Stimulated activated CD8-positive, alpha-beta memory T cell treated with anti-CD3 and anti-CD28 coated beads, Interleukin-15, amount 100 ng/mL, for 24 hours (primary cell): ENCODE data around the gene OCRL.
"Not testable (repeated sequence)": the region's sequence is repeated elsewhere in the genome, so short reads cannot be mapped to it uniquely, and the experiment has no call there.

Experiments used
- DNase-seq: peaks from one replicate; pipeline ENCODE4 v3.0.0-alpha.2; 2020; ENCODE audit warnings: low read depth

The OCRL gene

DNA sequence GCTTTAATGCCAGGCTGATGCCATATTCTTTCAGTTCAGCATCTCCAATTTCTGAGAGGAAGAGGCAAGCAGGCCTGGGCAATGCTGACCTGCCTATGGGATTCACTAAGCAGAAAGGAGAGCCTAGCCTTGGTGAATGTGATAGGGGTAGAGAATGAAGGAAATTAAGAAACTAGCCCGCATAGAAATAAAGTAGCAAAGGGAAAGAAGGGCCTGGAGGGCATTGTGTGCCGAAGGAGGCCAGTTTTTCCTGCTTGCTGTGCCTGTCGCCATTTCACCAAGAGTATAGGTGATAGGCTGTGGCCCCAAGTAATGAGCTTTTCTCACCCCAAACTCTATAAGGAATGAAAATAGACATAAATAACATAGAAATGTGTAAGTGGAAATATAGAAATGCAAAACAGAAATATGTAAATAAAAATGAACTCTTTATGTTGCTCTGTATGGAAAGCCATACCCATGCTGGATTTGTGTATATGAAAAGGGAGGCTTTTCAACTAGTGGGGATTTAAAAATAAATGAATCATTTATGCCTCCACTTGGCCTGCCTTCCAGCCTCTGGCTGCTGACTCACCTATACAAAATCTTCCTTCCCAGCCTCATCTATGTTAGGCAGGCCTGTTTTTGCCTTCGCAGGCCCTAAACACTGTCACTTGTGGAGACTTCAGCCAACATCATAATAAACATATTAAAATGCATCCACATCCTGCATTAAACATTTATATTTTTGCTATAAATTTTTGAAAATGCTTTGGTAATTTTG is 5.1 kb upstream of the OCRL start:
- no peak for DNase-seq

DNA sequence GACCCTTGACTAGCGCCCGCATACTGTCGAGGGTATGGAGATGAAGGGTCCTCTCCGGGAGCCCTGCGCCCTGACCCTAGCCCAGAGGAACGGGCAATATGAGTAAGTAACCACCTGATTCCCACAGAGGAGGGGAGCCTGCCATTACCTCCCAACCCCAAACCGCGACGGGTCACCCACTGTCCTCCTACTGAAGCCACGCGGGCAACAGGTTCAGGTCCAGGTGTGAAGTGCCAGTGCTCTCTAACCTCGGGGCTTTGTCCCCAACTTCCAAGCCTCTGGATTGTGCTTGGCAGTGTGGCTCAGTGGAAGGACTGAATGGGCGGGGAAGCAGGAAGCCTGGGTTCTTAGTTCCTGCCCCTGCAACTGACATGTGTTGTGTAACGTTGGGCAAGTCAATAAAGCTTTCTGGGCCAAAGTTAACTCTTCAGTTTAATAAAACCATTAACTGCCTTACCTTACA is 694 bp downstream of the OCRL start:
- DNase-seq = no peak

DNA sequence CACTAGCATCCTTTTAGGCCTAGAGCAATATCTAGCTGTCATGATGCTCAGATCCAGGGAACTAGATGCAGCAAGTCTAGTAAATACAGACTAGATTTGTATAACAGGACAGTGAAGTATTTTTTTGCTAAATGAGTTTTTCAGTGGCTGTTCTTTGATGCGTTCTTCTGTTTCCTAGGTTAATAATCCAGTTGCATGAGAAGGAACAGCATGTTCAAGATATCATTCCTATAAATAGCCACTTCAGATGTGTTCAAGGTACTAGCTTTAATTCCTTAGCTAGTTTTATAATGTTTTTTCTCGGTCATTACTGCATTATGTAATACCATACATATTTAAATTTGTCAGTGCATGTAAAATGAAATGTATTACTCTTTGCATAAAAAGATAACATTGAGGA is 4.7 kb downstream of the OCRL start:
- DNase-seq = no peak

DNA sequence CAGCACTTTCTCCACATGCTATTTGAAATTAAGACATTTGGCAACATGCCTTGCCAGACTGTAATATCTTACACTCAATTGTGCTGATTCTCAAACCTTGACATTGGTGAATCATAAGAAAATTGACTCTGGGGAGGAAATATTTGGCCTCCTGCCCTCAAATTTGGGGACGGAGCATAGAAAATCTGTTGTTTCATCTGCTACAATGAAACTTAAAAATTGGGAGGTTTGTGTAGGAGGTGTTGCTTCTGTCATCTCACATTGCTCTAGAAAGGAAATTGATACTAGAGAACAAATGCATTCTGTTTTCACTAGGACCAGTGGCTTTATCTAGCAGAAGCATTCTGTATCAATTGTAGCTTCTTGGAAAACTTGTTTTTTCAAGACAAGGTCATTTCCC is 5.3 kb downstream of the OCRL start:
- no peak for DNase-seq

DNA sequence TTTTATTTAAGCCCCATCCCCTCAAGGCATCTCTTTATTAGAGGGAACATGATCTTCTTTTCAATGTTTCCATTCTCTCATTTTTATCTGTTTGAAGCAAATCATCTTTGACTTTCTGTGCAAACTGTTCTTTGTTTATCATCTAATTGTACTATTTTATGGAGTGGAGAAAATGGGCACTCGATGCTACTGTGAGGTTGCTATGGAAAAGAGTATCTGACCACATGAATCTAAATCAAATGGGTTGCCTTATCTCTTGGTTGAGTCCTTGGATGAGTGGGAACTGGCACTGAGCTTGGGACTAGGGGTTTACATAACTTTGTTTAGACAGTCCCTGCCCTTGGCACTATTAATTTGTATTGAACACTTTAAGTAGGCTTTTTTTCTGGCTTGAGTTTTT is 9.1 kb downstream of the OCRL start:
- no peak for DNase-seq

DNA sequence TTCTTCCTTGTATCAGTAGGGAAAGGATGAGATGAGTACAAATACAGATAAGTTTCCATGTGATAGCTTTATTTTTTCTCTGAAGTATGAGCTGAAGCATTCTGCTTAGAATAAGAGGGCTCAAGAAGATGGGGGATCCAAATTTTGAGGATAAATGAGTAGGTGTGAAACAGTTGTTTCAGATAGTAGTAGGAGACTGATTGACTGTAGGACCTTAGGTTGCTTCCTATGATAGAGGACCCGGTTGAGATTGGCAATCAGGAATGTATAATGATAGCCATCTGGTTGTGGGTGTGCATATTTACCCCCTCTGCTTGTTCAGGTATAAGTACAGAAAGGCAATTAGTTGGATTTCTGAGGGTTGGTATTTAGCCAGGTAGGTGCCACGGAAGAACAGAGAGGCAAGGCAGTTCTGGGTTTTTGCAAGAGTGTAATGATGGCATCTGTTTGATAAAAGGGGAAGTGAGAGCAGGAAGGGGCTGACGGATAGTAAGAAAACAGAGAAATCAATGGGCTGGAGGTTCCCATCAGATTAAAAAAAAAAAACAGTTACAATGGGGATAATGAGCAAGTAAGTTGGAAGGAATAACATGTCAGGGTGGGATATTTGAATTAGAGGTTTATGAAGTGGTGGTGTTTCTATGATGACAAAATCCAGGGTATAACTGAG is 13.7 kb downstream of the OCRL start:
- no peak for DNase-seq

GRCh38 chrX:129554816-129555215 is 14.8 kb downstream of the OCRL start:
- not testable (repeated sequence) for DNase-seq

DNA sequence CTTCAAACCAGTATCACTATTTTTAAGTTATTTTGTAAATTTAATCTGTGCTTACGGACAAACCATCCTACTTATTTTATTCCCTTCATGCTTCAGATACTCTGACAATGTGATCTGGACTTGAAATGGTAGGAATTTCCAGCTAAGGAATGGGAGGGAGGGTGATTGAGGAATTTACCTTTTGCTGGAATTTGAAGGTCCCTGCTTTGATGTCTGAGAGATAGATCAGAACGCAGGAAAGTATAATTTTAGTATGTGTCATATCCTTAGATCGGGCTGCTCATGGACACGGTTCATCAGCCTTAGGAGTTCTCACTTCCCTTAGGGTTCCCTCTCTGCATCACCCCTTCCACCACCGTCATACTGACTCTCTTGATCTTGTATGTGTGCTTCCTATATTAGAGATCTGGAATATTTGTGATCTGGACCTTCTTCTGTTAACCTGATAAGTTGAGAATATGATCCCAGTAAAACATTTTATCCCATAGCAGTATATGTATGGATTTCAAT is 16.8 kb downstream of the OCRL start:
- no peak for DNase-seq

GRCh38 chrX:129557844-129558480 is 17.9 kb downstream of the OCRL start:
- no peak for DNase-seq

DNA sequence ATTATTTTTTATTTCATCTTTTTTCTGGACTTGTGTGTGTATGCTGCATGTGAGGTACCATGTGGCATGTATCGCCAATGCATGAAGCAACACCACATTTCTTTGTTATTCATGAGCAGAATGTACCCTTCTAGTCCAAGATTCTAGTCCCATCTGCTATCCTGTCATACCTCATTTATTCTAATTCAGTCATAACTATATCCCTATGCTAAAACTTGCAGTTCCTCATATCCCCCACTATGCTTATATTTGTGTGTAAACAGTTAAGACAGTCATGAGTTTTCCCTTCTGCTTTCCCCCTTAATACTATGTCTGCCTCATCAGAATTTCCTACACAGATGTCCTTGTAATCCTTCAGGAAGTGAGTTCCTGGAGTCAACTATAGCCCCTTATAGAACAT is 19.7 kb downstream of the OCRL start:
- DNase-seq = no peak

DNA sequence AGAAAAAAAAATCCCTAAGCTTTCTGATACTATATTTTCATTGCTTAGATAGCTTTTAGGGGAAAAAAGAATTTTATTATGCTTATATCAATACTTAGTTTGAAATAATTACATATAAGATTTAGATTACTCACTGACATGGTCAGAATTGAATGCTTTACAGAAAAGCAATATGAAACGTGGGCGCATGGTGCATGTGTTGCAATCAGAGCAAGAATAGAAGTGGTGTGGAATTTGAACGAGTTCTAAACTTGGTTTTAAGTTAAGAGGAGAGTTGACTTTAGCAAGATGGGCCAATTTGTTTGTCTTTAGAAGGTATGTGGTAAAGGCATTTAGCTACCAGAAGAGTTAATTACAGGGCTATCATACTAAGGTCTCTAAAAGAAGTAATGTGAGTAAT is 21.4 kb downstream of the OCRL start:
- DNase-seq = no peak

GRCh38 chrX:129564345-129564744 is 24.3 kb downstream of the OCRL start:
- DNase-seq = not testable (repeated sequence)

DNA sequence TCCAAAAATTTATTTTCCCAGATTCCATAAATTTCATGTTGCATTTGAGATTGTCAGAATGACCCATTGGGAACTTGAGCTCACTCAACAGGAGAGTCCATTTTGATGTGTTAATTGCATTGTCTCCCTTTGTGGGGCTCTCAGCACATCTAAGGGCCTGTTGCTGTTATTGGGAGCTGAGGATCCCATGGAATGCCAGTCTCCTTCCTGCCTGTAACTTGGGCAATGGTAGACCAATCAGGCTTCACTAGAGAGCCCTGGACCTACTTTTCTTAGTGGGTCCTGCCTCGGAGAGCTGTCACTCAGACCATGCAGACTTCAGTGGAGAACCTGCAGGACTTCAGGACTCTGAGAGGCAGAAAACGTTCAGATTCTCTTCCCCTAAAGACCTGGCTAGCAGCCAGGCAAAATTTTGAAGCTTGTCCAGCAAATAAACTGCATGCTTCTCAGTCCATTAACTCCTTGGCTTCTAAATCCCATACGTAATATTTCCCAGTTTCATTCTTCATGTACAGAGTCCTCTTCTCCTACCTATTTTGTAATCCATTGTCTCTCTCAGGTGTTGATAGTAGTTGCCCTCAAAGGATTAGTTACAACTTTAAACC is 25.1 kb downstream of the OCRL start:
- DNase-seq = no peak

DNA sequence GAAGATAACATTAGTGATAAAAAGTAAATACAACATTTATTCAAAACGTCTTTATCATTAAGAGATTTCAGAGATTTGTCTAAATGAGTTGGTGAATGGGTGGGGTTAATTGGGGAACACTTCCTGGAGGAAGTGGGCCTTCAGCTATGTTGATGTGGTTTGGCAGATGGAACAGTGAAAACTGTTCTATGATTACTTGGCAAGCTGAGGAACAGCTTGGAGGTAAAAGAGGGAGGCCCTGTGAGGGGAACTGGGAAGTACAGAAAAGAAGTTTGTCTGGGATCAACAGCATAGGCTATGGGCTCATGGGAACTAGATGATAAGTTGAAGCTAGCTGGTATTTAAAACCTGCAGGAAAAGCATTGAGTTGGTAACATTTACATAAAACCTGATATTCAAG is 26.0 kb downstream of the OCRL start:
- DNase-seq = no peak

DNA sequence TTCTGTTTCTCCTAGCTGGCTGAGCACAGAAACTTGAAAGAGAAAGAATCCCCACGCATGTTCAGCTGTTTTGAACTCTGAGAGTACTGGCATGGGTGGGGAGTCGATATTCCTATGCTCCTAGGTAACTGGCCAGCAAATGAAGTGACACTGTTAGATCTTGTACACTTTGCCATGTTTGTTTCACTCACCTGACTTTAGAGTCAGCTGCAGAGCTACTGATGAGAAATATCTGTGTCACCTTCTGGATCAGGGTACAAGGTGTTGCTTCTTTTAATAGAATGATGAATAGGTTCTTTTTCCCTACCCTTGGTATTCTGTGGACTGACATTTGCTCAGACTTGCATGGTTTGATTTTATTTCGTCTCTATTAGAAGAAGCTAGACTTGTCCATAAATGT is 28.3 kb downstream of the OCRL start:
- DNase-seq = no peak

DNA sequence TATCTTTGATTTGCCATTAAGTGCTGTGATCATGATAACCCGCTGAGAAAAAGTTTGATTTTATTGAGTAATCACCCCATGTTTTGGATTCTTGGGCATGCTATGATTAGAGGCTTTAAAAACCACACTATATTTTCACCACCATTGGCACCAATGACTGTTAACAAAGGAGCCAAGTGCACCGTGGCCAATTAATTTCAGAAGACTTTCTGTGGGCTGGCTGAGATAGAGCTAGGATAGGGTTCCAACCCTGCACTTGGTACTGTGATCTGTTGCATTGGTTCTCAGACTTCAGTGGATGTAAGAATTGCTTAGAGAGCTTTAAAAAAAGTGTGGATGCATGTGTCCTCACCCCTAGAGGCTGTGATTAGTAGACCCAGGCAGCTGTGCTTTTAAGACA is 32.4 kb downstream of the OCRL start:
- DNase-seq = no peak

DNA sequence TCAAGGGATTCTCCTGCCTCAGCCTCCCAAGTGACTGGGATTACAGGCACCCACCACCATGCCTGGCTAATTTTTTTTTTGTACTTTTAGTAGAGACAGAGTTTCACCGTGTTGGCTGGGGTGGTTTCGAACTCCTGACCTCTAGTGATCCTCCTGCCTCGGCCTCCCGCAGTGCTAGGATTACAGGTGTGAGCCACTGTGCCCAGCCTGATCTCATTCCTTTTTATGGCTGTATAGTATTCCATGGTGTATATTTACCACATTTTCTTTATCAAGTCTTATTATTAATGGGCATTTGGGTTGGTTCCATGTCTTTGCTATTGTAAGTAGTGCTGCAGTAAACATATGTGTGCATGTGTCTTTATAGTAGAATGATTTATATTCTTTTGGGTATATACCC is 33.6 kb downstream of the OCRL start:
- DNase-seq = not testable (repeated sequence)

- DNase-seq = no peak
These were observed 34.2 kb downstream of the OCRL start for GRCh38 chrX:129574214-129574613.

GRCh38 chrX:129576539-129576938 is 36.5 kb downstream of the OCRL start:
- DNase-seq = no peak

DNA sequence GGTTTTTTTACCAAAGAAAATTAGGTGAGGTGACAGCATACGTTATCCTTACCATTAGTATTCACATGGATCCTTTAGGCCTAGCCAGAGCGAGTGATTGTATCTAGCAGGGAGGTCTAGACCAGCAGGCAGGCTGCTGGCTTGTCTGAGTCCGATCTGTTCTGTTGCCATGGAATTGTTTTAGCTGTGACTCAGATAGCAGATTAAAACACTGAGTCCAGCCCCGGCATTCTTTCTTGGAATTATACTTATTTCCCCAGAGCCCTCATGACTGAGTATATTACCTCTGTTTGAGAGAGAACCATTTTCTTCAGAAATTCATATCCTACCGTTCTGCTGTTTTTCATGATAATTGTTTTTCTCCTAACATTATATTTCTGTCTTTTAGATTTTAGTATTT is 37.4 kb downstream of the OCRL start:
- DNase-seq = no peak

DNA sequence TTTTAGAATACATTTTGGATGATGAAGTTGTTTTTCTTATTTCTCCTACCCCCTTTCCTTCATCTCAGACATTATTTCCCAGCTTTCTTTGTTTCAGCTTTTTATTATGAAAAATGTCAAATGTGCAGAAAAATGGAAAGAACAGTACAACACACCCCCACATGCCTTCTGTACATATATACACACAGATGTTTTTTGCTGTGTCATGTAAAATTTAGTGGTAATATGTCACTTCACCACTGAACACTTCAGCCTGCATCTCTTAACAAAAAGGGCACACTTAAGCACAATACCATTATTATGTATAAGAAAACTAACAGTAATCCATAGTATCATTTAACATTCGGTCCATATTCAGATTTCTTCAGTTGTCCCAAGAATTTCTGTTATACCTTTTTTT is 37.8 kb downstream of the OCRL start:
- DNase-seq = no peak

DNA sequence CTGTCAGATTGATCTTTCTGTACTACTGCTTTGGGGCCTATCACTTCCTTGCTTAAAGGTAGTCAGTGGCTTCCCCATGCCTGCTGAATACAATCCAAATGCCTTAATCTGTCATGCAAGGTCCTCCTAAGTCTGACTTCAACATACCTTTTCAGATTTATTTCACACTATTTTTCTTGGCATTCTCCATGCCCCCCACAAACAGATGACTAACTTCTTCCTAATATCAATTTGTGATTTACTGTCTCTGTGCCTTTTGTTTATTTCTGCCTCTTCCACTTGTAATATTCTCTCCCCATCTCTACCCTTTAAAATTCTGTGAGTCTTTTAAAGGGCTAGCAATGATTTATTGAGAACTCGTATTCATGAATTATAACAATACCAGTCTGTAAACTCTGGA is 41.8 kb downstream of the OCRL start:
- DNase-seq = no peak

DNA sequence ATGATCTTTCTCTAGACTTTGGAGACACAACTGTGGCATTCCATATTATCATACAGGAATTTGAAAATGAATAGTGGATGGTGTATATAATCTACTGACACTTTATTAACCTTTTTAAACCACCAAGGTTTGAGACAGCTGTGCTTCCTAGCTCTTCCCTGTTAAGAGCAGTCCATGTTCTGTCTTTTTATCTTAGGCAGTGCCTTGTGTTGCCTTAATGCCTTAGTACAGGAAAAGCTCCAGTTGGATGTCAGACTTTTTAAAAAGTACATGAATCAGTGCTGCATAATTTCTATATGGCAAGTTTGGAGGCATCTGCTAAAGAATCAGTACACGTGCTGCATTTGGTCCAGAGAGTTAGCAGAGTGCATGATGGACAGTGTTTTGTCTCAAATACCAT is 45.1 kb downstream of the OCRL start:
- no peak for DNase-seq
